ENCODE results near the gene OR1C1.

The OR1C1 gene

DNA sequence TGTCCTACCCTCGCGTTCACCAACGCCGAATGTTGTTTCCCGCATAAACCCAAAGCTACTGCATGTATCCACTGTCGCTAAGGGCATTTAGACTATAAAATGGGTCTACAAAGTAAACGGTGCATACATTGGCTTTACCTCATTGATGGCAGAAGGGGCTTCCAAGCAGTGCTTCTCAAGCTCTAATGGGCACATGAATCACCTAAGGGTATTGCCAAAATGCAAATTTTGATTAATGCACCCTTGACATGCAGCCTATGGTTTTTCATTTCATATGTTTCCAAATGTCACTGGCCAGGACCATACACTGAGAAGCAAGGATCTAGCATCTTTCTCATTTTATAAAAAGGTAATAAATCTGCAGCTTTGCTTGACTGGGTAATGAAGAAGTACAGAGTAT, 46.6 kb downstream of the OR1C1 start:
- TF ChIP-seq CEBPB (IDR thresholded peaks at IDR 0.05) (no peak), YY1 (IDR thresholded peaks at IDR 0.05; ENCODE audit: low read depth) (no peak), EGR1 (IDR thresholded peaks at IDR 0.05) (no peak), NFIC (IDR thresholded peaks at IDR 0.05) (no peak), ZBTB7A (IDR thresholded peaks at IDR 0.05; ENCODE audit: low read depth) (no peak), TCF12 (IDR thresholded peaks at IDR 0.05; ENCODE audit: low read depth) (no peak), CREB1 (IDR thresholded peaks at IDR 0.05; ENCODE audit: low read depth) (no peak), TEAD4 (IDR thresholded peaks at IDR 0.05) (no peak), FOXM1 (IDR thresholded peaks at IDR 0.05; ENCODE audit: borderline replicate concordance, low read depth) (no peak), EP300 (IDR thresholded peaks at IDR 0.05; ENCODE audit: borderline replicate concordance) (no peak), RAD21 (IDR thresholded peaks at IDR 0.05; ENCODE audit: low read depth) (no peak), TAF1 (IDR thresholded peaks at IDR 0.05; ENCODE audit: low read depth) (no peak)
- TF ChIP-seq, protein P1, sequence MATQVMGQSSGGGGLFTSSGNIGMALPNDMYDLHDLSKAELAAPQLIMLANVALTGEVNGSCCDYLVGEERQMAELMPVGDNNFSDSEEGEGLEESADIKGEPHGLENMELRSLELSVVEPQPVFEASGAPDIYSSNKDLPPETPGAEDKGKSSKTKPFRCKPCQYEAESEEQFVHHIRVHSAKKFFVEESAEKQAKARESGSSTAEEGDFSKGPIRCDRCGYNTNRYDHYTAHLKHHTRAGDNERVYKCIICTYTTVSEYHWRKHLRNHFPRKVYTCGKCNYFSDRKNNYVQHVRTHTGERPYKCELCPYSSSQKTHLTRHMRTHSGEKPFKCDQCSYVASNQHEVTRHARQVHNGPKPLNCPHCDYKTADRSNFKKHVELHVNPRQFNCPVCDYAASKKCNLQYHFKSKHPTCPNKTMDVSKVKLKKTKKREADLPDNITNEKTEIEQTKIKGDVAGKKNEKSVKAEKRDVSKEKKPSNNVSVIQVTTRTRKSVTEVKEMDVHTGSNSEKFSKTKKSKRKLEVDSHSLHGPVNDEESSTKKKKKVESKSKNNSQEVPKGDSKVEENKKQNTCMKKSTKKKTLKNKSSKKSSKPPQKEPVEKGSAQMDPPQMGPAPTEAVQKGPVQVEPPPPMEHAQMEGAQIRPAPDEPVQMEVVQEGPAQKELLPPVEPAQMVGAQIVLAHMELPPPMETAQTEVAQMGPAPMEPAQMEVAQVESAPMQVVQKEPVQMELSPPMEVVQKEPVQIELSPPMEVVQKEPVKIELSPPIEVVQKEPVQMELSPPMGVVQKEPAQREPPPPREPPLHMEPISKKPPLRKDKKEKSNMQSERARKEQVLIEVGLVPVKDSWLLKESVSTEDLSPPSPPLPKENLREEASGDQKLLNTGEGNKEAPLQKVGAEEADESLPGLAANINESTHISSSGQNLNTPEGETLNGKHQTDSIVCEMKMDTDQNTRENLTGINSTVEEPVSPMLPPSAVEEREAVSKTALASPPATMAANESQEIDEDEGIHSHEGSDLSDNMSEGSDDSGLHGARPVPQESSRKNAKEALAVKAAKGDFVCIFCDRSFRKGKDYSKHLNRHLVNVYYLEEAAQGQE (IDR thresholded peaks at IDR 0.05; ENCODE audit: low read depth), result no peak
- TF ChIP-seq, protein P2, sequence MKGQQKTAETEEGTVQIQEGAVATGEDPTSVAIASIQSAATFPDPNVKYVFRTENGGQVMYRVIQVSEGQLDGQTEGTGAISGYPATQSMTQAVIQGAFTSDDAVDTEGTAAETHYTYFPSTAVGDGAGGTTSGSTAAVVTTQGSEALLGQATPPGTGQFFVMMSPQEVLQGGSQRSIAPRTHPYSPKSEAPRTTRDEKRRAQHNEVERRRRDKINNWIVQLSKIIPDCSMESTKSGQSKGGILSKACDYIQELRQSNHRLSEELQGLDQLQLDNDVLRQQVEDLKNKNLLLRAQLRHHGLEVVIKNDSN (IDR thresholded peaks at IDR 0.05), result no peak
- TF ChIP-seq, protein P3, sequence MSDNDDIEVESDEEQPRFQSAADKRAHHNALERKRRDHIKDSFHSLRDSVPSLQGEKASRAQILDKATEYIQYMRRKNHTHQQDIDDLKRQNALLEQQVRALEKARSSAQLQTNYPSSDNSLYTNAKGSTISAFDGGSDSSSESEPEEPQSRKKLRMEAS (IDR thresholded peaks at IDR 0.05), result no peak
